Peyer's patch (tissue), 4 donors: ENCODE measurements around the gene SEPHS2.

Experiments
- CTCF ChIP-seq, 6 experiments: fragments of 450-650 bp in 4 of 6; fragments of 200-600 bp in 2 of 6; sonication (generic) in 1 of 6; IDR thresholded peaks; one replicate each; pipeline ENCODE4 v1.5.1; 2017 to 2019; ENCODE audit warnings: antibody characterized with exemption in 6 of 6, mild to moderate bottlenecking in 3 of 6, moderate library complexity in 1 of 6
- POLR2A ChIP-seq, 2 donors: fragments of 450-650 bp; IDR thresholded peaks; one replicate each; pipeline ENCODE4 v1.5.1; 2017; ENCODE audit warnings: antibody characterized with exemption in 2 of 2, mild to moderate bottlenecking in 2 of 2, moderate library complexity in 2 of 2

DNA sequence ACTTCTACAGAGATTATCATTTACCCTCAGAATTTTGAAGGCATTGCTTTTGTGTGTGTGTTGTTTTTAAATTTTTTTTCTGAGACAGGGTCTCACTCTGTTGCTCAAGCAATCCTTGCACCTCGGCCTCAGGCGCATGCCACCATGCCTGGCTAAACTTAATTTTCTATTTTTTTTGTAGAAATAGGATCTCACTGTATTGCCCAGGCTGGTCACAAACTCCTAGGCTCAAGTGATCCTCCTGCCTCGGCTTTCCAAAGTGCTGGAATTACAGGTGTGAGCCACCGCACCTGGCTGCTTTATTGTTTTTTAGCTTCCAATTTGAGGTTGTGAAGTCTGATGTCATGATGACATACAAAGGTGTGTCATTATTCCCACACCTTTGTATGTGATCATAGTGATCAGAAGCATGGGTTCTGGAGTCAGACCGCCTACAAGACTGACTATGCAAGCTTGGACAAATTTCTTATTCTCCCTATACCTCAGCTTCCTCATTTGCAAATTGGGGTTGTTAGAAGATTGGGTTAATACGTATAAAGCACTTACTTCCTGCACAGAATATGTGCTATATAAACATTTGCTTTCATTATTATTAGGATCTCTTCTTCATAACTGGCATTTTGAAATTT is 5.8 kb downstream of the SEPHS2 start:
- no peak for TF ChIP-seq CTCF (IDR thresholded peaks at IDR 0.05)
- TF ChIP-seq POLR2A (IDR thresholded peaks at IDR 0.05): no peak
